Neural cell (in vitro differentiated cells): ENCODE results near the gene NACC1.

Source experiments
- EZH2 ChIP-seq: fragments of 200-600, 300-800 bp; shearing (Covaris generic), sonication (generic); IDR thresholded peaks from 2 replicates; pipeline ENCODE4 v1.6.1; 2014; ENCODE audit warnings: antibody characterized with exemption, low read length, borderline replicate concordance, mild to moderate bottlenecking; ENCODE audit not compliant: insufficient read depth, poor library complexity, severe bottlenecking
- POLR2AphosphoS5 ChIP-seq: IDR thresholded peaks from 2 replicates; pipeline ENCODE4 v1.6.1; 2012
- RAD21 ChIP-seq: fragments of 450-650 bp; conservative IDR thresholded peaks from 2 replicates; pipeline ENCODE4 v1.6.1; 2014; ENCODE audit warnings: antibody characterized with exemption, mild to moderate bottlenecking, moderate library complexity
- TF ChIP-seq, protein P1 (sequence below): fragments of 450-650 bp; IDR thresholded peaks from 2 replicates; pipeline ENCODE4 v1.5.1; 2014; ENCODE audit warnings: antibody characterized with exemption, mild to moderate bottlenecking, moderate library complexity; ENCODE audit not compliant: poor library complexity, severe bottlenecking

DNA sequence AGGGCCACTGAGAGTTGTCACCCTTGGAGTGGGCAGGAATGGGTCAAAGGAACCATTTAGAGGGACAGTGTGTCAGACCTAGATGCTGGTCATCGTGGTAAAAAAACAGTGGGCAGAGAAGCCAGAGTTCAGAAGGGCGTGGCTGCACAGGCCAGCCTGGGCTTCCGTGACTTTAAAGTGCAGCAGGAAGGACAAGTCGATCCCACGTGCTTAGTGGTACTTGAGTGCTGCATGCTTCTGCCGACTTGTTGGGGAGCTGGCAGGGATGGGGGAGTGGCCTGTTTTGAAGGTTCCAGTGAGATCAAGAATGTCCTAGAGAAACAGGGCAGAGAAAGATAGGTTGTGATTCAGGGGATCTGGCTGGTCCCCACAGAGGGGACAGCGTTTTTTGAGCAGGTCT lies 32.4 kb upstream of the NACC1 start:
- TF ChIP-seq, protein P1, sequence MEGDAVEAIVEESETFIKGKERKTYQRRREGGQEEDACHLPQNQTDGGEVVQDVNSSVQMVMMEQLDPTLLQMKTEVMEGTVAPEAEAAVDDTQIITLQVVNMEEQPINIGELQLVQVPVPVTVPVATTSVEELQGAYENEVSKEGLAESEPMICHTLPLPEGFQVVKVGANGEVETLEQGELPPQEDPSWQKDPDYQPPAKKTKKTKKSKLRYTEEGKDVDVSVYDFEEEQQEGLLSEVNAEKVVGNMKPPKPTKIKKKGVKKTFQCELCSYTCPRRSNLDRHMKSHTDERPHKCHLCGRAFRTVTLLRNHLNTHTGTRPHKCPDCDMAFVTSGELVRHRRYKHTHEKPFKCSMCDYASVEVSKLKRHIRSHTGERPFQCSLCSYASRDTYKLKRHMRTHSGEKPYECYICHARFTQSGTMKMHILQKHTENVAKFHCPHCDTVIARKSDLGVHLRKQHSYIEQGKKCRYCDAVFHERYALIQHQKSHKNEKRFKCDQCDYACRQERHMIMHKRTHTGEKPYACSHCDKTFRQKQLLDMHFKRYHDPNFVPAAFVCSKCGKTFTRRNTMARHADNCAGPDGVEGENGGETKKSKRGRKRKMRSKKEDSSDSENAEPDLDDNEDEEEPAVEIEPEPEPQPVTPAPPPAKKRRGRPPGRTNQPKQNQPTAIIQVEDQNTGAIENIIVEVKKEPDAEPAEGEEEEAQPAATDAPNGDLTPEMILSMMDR, result no peak
- no peak for TF ChIP-seq EZH2
- no peak for TF ChIP-seq RAD21
- TF ChIP-seq POLR2AphosphoS5, result no peak
